Loucy (cell line): ENCODE results near the gene SSBP4.

Source experiments
- H2AFZ ChIP-seq: fragments of 200-600 bp; sonication (generic); 2 replicates; pipeline ENCODE4 v1.6.0; 2016; ENCODE audit warnings: antibody characterized with exemption, mild to moderate bottlenecking, low read length, moderate library complexity
- H3F3A ChIP-seq: fragments of 200-600 bp; 2 replicates; pipeline ENCODE4 v1.6.0; 2016; ENCODE audit warnings: antibody characterized with exemption, low read depth, mild to moderate bottlenecking
- H3K27me3 ChIP-seq: fragments of 200-600 bp; sonication (generic); 2 replicates; pipeline ENCODE4 v1.6.1; 2014; ENCODE audit warnings: low read length, mild to moderate bottlenecking; ENCODE audit not compliant: insufficient read depth, poor library complexity, severe bottlenecking
- H3K36me3 ChIP-seq: fragments of 200-600 bp; sonication (generic); 2 replicates; pipeline ENCODE4 v1.6.1; 2016; ENCODE audit warnings: low read length; ENCODE audit not compliant: insufficient read depth
- H3K4me1 ChIP-seq: fragments of 200-600 bp; sonication (generic); 2 replicates; pipeline ENCODE4 v1.5.1; 2014; ENCODE audit warnings: low read length, mild to moderate bottlenecking; ENCODE audit not compliant: insufficient read depth, poor library complexity, severe bottlenecking
- H3K4me2 ChIP-seq: fragments of 200-600 bp; sonication (generic); 2 replicates; pipeline ENCODE4 v1.6.0; 2014; ENCODE audit warnings: antibody characterized with exemption, low read length, low read depth, mild to moderate bottlenecking; ENCODE audit not compliant: poor library complexity, severe bottlenecking
- H3K4me3 ChIP-seq: fragments of 200-600 bp; sonication (generic); 2 replicates; pipeline ENCODE4 v1.5.1; 2014; ENCODE audit warnings: low read length, mild to moderate bottlenecking, mixed read lengths; ENCODE audit not compliant: poor library complexity, severe bottlenecking
- H3K79me2 ChIP-seq: fragments of 200-600 bp; sonication (generic); 2 replicates; pipeline ENCODE4 v1.6.1; 2014; ENCODE audit warnings: low read length; ENCODE audit not compliant: insufficient read depth
- H3K9ac ChIP-seq: fragments of 200-600 bp; sonication (generic); 2 replicates; pipeline ENCODE4 v1.6.0; 2014; ENCODE audit warnings: mild to moderate bottlenecking, low read depth, low read length, moderate library complexity; ENCODE audit not compliant: poor library complexity, severe bottlenecking
- H3K9me2 ChIP-seq: fragments of 200-600 bp; sonication (generic); replicated peaks from 2 replicates; pipeline ENCODE4 v1.6.1; 2016; ENCODE audit warnings: low read depth, low read length, mixed read lengths
- H3K9me3 ChIP-seq: fragments of 200-600 bp; sonication (generic); 2 replicates; pipeline ENCODE4 v1.6.1; 2014; ENCODE audit warnings: mild to moderate bottlenecking, antibody characterized with exemption, low read length, low read depth; ENCODE audit not compliant: insufficient read depth
- H4K20me1 ChIP-seq: fragments of 200-600 bp; sonication (generic); 2 replicates; pipeline ENCODE4 v1.6.0; 2014; ENCODE audit warnings: antibody characterized with exemption, low read length, mild to moderate bottlenecking; ENCODE audit not compliant: insufficient read depth, poor library complexity, severe bottlenecking
- EZH2phosphoT487 ChIP-seq: fragments of 200-600 bp; IDR thresholded peaks from 2 replicates; pipeline ENCODE4 v1.6.1; 2018; ENCODE audit warnings: antibody characterized with exemption, mild to moderate bottlenecking, moderate library complexity, borderline replicate concordance
- TF ChIP-seq, protein P1 (sequence below): fragments of 200-600 bp; sonication (generic); conservative IDR thresholded peaks from 2 replicates; pipeline ENCODE4 v1.5.1; 2014; ENCODE audit warnings: mild to moderate bottlenecking, antibody characterized with exemption, low read length

Gene SSBP4

DNA sequence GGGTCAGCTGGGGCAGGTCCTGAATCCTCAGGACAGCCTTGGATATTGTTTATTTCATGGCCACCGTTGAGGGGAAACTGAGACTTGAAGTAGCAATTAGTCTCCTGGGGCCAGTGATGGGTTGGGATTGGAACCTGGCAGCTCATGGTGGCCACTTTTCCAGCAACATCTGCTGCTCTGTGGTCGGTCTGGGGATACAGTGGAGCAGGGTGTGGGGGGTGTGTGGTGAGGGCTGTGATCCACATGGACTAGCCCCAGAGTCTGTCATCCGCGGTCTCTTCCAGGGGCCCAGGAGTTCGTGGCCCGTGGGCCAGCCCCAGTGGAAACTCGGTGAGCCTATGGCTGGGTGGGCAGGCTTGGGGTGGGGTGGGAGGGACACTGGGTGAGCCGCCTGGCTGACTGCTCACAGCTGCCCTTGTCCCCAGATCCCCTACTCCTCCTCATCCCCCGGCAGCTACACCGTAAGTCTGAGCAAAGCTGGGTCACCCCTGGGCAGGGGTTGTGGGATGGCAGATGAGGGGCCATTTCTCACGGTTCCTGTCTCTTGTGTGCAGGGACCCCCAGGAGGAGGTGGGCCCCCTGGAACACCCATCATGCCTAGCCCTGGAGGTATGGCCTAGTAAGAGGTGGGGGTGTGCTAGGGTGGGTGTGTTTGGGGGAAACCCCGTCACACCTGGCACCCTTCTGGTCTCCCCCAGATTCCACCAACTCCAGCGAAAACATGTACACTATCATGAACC is 13.2 kb downstream of the SSBP4 start:
- TF ChIP-seq EZH2phosphoT487 = no peak
- TF ChIP-seq, protein P1, sequence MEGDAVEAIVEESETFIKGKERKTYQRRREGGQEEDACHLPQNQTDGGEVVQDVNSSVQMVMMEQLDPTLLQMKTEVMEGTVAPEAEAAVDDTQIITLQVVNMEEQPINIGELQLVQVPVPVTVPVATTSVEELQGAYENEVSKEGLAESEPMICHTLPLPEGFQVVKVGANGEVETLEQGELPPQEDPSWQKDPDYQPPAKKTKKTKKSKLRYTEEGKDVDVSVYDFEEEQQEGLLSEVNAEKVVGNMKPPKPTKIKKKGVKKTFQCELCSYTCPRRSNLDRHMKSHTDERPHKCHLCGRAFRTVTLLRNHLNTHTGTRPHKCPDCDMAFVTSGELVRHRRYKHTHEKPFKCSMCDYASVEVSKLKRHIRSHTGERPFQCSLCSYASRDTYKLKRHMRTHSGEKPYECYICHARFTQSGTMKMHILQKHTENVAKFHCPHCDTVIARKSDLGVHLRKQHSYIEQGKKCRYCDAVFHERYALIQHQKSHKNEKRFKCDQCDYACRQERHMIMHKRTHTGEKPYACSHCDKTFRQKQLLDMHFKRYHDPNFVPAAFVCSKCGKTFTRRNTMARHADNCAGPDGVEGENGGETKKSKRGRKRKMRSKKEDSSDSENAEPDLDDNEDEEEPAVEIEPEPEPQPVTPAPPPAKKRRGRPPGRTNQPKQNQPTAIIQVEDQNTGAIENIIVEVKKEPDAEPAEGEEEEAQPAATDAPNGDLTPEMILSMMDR = no peak
- no peaks in the 10 kb centered on the region for H3K36me3 ChIP-seq
- no peak overlapping the region for H3K4me2 ChIP-seq
- H2AFZ ChIP-seq = no peak overlapping the region
- no peaks in the 10 kb centered on the region for H3F3A ChIP-seq
- H3K79me2 ChIP-seq = peaks cover 6% of the 10 kb centered on the region; the same call in 1 of the 2 replicates
- H3K27me3 ChIP-seq = no peaks in the 10 kb centered on the region
- peak overlapping the region; percentile 46 for H3K9ac ChIP-seq
- H3K9me3 ChIP-seq = no peaks in the 10 kb centered on the region
- peaks cover 25% of the 10 kb centered on the region for H3K4me1 ChIP-seq
- H4K20me1 ChIP-seq = peaks cover 11% of the 10 kb centered on the region
- H3K9me2 ChIP-seq = no peaks in the 10 kb centered on the region
- peak overlapping the region; percentile 52 for H3K4me3 ChIP-seq

DNA sequence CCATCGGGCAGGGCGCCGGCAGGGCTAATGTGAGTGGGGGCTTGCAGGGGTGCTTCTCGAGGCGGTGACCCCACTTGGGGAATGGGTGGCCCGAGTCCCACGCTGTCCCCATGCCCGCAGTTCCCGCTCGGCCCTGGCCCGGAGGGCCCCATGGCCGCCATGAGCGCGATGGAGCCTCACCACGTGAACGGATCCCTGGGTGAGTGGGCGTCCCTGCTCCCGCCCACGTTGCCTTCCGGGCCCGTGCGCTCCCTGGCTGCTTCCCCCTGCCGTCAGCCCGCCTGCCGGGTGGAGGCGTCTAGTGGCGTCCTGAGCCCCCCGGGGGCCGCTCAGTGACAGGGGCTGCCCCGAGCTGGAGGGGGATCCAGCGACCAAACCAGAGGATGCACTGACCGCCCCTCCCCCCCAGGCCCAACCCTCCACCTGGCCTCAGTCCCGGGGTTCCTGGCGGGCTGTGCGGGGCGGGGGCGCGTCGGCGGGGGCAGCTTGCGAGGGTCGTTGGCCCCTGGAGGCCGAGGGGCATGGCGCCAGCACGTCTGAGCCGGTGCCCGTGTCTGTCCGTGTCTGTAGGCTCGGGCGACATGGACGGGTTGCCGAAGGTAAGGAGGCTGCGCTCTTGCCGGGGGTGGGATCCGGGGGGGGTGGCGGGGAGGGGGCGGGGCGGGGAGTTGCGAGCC is 14.0 kb downstream of the SSBP4 start:
- TF ChIP-seq EZH2phosphoT487 = no peak
- TF ChIP-seq, protein P1 = no peak
- Histone ChIP-seq H3K9me3 (no peaks in the 10 kb centered on the region), H3K9me2 (no peaks in the 10 kb centered on the region), H3K79me2 (peaks cover 6% of the 10 kb centered on the region; the same call in 1 of the 2 replicates), H3K4me2 (no peak overlapping the region), H3K36me3 (no peaks in the 10 kb centered on the region), H3K4me3 (peak overlapping the region; percentile 52), H2AFZ (no peak overlapping the region), H3K27me3 (no peaks in the 10 kb centered on the region), H3K4me1 (peaks cover 25% of the 10 kb centered on the region), H3F3A (no peaks in the 10 kb centered on the region), H3K9ac (peak overlapping the region; percentile 46), H4K20me1 (peaks cover 6% of the 10 kb centered on the region)

DNA sequence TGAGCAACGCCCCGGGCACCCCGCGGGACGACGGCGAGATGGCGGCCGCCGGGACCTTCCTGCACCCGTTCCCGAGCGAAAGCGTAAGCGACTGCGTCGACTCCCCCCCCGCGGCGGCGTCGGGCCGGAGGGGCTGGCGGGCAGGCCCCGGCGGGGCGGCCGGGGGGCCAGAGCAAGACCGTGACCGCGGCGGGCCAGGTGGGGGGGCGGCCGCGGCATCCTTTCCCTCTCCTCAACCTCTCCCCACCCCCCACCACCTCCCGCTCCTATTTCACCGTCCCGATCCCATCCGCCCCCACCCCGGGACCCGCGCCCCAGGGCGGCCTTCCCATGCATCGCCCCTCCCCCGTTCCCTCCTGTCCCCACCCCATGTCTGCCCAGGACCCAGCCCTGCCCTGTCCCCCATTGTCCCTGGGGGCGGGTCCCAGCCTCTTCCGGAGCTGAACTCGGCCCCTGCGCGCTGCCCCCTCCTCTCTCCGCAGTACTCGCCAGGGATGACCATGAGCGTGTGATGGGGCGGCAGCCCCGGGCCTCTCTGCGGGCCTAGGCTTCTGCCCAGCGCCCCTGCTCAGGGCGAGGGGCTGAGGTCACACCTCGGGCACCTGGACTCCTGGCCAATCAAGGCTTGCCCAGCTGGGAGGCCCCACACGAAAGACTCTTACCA is 14.7 kb downstream of the SSBP4 start:
- H3K9me2 ChIP-seq = no peaks in the 10 kb centered on the region

More for the DNA sequence above, 14.7 kb downstream of the SSBP4 start:
- Histone ChIP-seq H2AFZ (no peak overlapping the region), H3K36me3 (no peaks in the 10 kb centered on the region), H3K27me3 (no peaks in the 10 kb centered on the region), H3K9me3 (no peaks in the 10 kb centered on the region), H3F3A (no peaks in the 10 kb centered on the region), H3K4me3 (no peak overlapping the region), H3K4me1 (peaks cover 22% of the 10 kb centered on the region), H3K4me2 (no peak overlapping the region), H4K20me1 (no peaks in the 10 kb centered on the region), H3K9ac (no peak overlapping the region), H3K79me2 (peaks cover 6% of the 10 kb centered on the region; the same call in 1 of the 2 replicates)
- TF ChIP-seq EZH2phosphoT487 = no peak
- TF ChIP-seq, protein P1 = no peak
